GM03348 (cell line): Measurements from ENCODE around the gene FGFR1OP2.
"Not testable (repeated sequence)": the region's sequence is repeated elsewhere in the genome, so short reads cannot be mapped to it uniquely, and the experiment has no call there.

Experiments
- DNase-seq: peaks from one replicate; pipeline ENCODE4 v3.0.0; 2012; ENCODE audit warnings: low spot score

Gene FGFR1OP2

GRCh38 chr12:26937863-26938700 is at the start of gene FGFR1OP2, which contains the start of gene INTS13:
TSS of gene FGFR1OP2 (plus strand) at chr12:26938470. CDS start at chr12:26954159, 15,689 bp downstream.
TSS of gene INTS13 (minus strand) at chr12:26937981. CDS start at chr12:26936803, 1,178 bp downstream.
- peak; percentile 97 for DNase-seq

- no peak for DNase-seq
These were observed 47.5 kb upstream of the FGFR1OP2 start for GRCh38 chr12:26890784-26891183.

- no peak for DNase-seq
These were observed 46.6 kb upstream of the FGFR1OP2 start for GRCh38 chr12:26891704-26892103.

GRCh38 chr12:26895672-26896071 is 42.6 kb upstream of the FGFR1OP2 start:
- DNase-seq: no peak

GRCh38 chr12:26896913-26897312 is 41.4 kb upstream of the FGFR1OP2 start:
- DNase-seq: no peak

- DNase-seq: not testable (repeated sequence)
These were observed 34.9 kb upstream of the FGFR1OP2 start for GRCh38 chr12:26903396-26903795.

- no peak for DNase-seq
These were observed 32.2 kb upstream of the FGFR1OP2 start for GRCh38 chr12:26906024-26906423.

- no peak for DNase-seq
These were observed 31.6 kb upstream of the FGFR1OP2 start for GRCh38 chr12:26906704-26907103.

GRCh38 chr12:26918321-26919215 is 19.7 kb upstream of the FGFR1OP2 start:
- peak; percentile 19 for DNase-seq

- DNase-seq: no peak
These were observed 19.1 kb upstream of the FGFR1OP2 start for GRCh38 chr12:26919216-26919555.

- no peak for DNase-seq
These were observed 16.4 kb upstream of the FGFR1OP2 start for GRCh38 chr12:26921886-26922285.

GRCh38 chr12:26928661-26929060 is 9.6 kb upstream of the FGFR1OP2 start:
- DNase-seq: no peak

GRCh38 chr12:26929590-26929989 is 8.7 kb upstream of the FGFR1OP2 start:
- DNase-seq: no peak

GRCh38 chr12:26935636-26936378 is 2.5 kb upstream of the FGFR1OP2 start:
- no peak for DNase-seq

- DNase-seq: no peak
These were observed 1.5 kb upstream of the FGFR1OP2 start for GRCh38 chr12:26936559-26937442.

- DNase-seq: no peak
These were observed 817 bp upstream of the FGFR1OP2 start for GRCh38 chr12:26937443-26937862.

- DNase-seq: peak; percentile 38
These were observed 412 bp downstream of the FGFR1OP2 start for GRCh38 chr12:26938701-26939062.

GRCh38 chr12:26939192-26939832 is 1.0 kb downstream of the FGFR1OP2 start:
- no peak for DNase-seq

GRCh38 chr12:26939953-26940352 is 1.7 kb downstream of the FGFR1OP2 start:
- DNase-seq: no peak

GRCh38 chr12:26940516-26941214 is 2.4 kb downstream of the FGFR1OP2 start:
- DNase-seq: peak; percentile 23
